MM.1S (cell line): Measurements from ENCODE around the gene LIPH.
"Not testable (repeated sequence)": the region's sequence is repeated elsewhere in the genome, so short reads cannot be mapped to it uniquely, and the experiment has no call there.

Source experiments
- DNase-seq: peaks from one replicate; pipeline ENCODE4 v3.0.0-alpha.2; 2015
- H2AFZ ChIP-seq: fragments of 300-600 bp; sonication (generic); 2 replicates; pipeline ENCODE4 v1.6.0; 2016; ENCODE audit warnings: antibody characterized with exemption, low read length
- H3F3A ChIP-seq: fragments of 300-600 bp; sonication (generic); 2 replicates; pipeline ENCODE4 v1.6.1; 2016; ENCODE audit warnings: mild to moderate bottlenecking, antibody characterized with exemption, low read length, moderate library complexity, mixed read lengths; ENCODE audit not compliant: insufficient read depth
- H3K27ac ChIP-seq: fragments of 300-600 bp; sonication (generic); 2 replicates; pipeline ENCODE4 v1.5.1; 2016; ENCODE audit warnings: mild to moderate bottlenecking, low read length
- H3K27me3 ChIP-seq: fragments of 300-600 bp; sonication (generic); replicated peaks from 2 replicates; pipeline ENCODE4 v1.6.0; 2016; ENCODE audit warnings: low read length; ENCODE audit not compliant: insufficient read depth
- H3K36me3 ChIP-seq: fragments of 300-600 bp; sonication (generic); replicated peaks from 2 replicates; pipeline ENCODE4 v1.6.1; 2016; ENCODE audit warnings: mild to moderate bottlenecking, low read length, mixed read lengths; ENCODE audit not compliant: insufficient read depth
- H3K4me1 ChIP-seq: fragments of 300-600 bp; sonication (generic); 2 replicates; pipeline ENCODE4 v1.6.1; 2016; ENCODE audit warnings: low read length, mixed read lengths
- H3K4me2 ChIP-seq: fragments of 300-600 bp; sonication (generic); 2 replicates; pipeline ENCODE4 v1.6.0; 2016; ENCODE audit warnings: low read depth, low read length
- H3K4me3 ChIP-seq: fragments of 300-600 bp; sonication (generic); 2 replicates; pipeline ENCODE4 v1.5.1; 2016; ENCODE audit warnings: low read length, mixed read lengths
- H3K79me2 ChIP-seq: fragments of 300-600 bp; sonication (generic); 2 replicates; pipeline ENCODE4 v1.6.1; 2016; ENCODE audit warnings: mixed run types, low read length, mixed read lengths
- H3K9ac ChIP-seq: fragments of 300-600 bp; sonication (generic); 2 replicates; pipeline ENCODE4 v1.6.1; 2016; ENCODE audit warnings: low read length, mixed read lengths
- H3K9me2 ChIP-seq: fragments of 300-600 bp; sonication (generic); replicated peaks from 2 replicates; pipeline ENCODE4 v1.6.1; 2016; ENCODE audit warnings: mild to moderate bottlenecking, low read length, mixed read lengths; ENCODE audit not compliant: insufficient read depth
- H3K9me3 ChIP-seq: fragments of 300-600 bp; sonication (generic); replicated peaks from 2 replicates; pipeline ENCODE4 v1.6.1; 2016; ENCODE audit warnings: mild to moderate bottlenecking, low read length, mixed read lengths; ENCODE audit not compliant: insufficient read depth
- H4K20me1 ChIP-seq: fragments of 300-600 bp; sonication (generic); 2 replicates; pipeline ENCODE4 v1.6.1; 2016; ENCODE audit warnings: mild to moderate bottlenecking, low read length, moderate library complexity, mixed read lengths; ENCODE audit not compliant: insufficient read depth
- CTCF ChIP-seq: fragments of 300-600 bp; sonication (generic); IDR thresholded peaks from 2 replicates; pipeline ENCODE4 v1.5.1; 2016; ENCODE audit warnings: antibody characterized with exemption, low read length, mixed read lengths
- EZH2 ChIP-seq: fragments of 300-600 bp; sonication (generic); optimal IDR thresholded peaks from 2 replicates; pipeline ENCODE3; 2017; ENCODE audit warnings: low read depth, mild to moderate bottlenecking, antibody characterized with exemption, low read length, mixed read lengths
- EZH2phosphoT487 ChIP-seq: fragments of 300-600 bp; sonication (generic); IDR thresholded peaks from 2 replicates; pipeline ENCODE4 v1.6.1; 2018; ENCODE audit warnings: antibody characterized with exemption, low read length

LIPH gene

GRCh38 chr3:185558395-185558794 lies 6.0 kb upstream of the LIPH start:
- no peak for DNase-seq
- no peaks in the 10 kb centered on the region for H3K9me3 ChIP-seq
- H3K4me2 ChIP-seq, result peak overlapping the region; percentile 52
- H3K79me2 ChIP-seq, result no peaks in the 10 kb centered on the region
- no peak overlapping the region; the same call in 1 of the 2 replicates for H3K9ac ChIP-seq
- H3K27ac ChIP-seq, result peak overlapping the region; percentile 38; the same call in 1 of the 2 replicates
- H3F3A ChIP-seq, result peaks cover 7% of the 10 kb centered on the region; the same call in 1 of the 2 replicates
- TF ChIP-seq CTCF (no peak), EZH2 (no peak), EZH2phosphoT487 (no peak)
- peaks cover 10% of the 10 kb centered on the region for H3K4me1 ChIP-seq
- no peaks in the 10 kb centered on the region for H3K27me3 ChIP-seq
- no peaks in the 10 kb centered on the region for H3K9me2 ChIP-seq
- peak overlapping the region; percentile 59 for H2AFZ ChIP-seq
- no peaks in the 10 kb centered on the region for H4K20me1 ChIP-seq
- H3K4me3 ChIP-seq, result peak overlapping the region; percentile 13
- no peaks in the 10 kb centered on the region for H3K36me3 ChIP-seq

GRCh38 chr3:185556640-185557039 lies 4.3 kb upstream of the LIPH start:
- peaks cover 14% of the 10 kb centered on the region for H3K4me1 ChIP-seq
- DNase-seq, H3K27me3 ChIP-seq, H3K4me2 ChIP-seq, H3K27ac ChIP-seq, H3K79me2 ChIP-seq, H3K9ac ChIP-seq, H3F3A ChIP-seq, H3K36me3 ChIP-seq, H4K20me1 ChIP-seq, H2AFZ ChIP-seq, H3K9me3 ChIP-seq, H3K9me2 ChIP-seq, H3K4me3 ChIP-seq: not testable (repeated sequence)

- no peaks in the 10 kb centered on the region for H3K79me2 ChIP-seq
- H4K20me1 ChIP-seq, result no peaks in the 10 kb centered on the region
- H3K9ac ChIP-seq, result no peak overlapping the region
- H3K9me3 ChIP-seq, result no peaks in the 10 kb centered on the region
- DNase-seq, result no peak
- H3F3A ChIP-seq, result peaks cover 7% of the 10 kb centered on the region; the same call in 1 of the 2 replicates
- peaks cover 14% of the 10 kb centered on the region for H3K4me1 ChIP-seq
- no peak for TF ChIP-seq EZH2phosphoT487
- no peak for TF ChIP-seq CTCF
- TF ChIP-seq EZH2, result no peak
- no peaks in the 10 kb centered on the region for H3K27me3 ChIP-seq
- H3K4me3 ChIP-seq, result no peak overlapping the region
- no peak overlapping the region for H3K27ac ChIP-seq
- H3K9me2 ChIP-seq, result no peaks in the 10 kb centered on the region
- H2AFZ ChIP-seq, result peak overlapping the region; percentile 3; the same call in 1 of the 2 replicates
- no peak overlapping the region for H3K4me2 ChIP-seq
- H3K36me3 ChIP-seq, result no peaks in the 10 kb centered on the region
Observed at GRCh38 chr3:185555860-185556347, 3.5 kb upstream of the LIPH start.

GRCh38 chr3:185555101-185555501 lies 2.7 kb upstream of the LIPH start:
- no peak overlapping the region for H2AFZ ChIP-seq

More at GRCh38 chr3:185555101-185555501, 2.7 kb upstream of the LIPH start:
- no peaks in the 10 kb centered on the region for H4K20me1 ChIP-seq
- no peaks in the 10 kb centered on the region for H3K36me3 ChIP-seq
- H3K4me2 ChIP-seq, result no peak overlapping the region
- TF ChIP-seq EZH2phosphoT487 (no peak), CTCF (no peak), EZH2 (no peak)
- H3K9me2 ChIP-seq, result no peaks in the 10 kb centered on the region
- no peak for DNase-seq
- H3K9ac ChIP-seq, result no peak overlapping the region
- H3K79me2 ChIP-seq, result no peaks in the 10 kb centered on the region
- no peak overlapping the region for H3K27ac ChIP-seq
- peaks cover 7% of the 10 kb centered on the region; the same call in 1 of the 2 replicates for H3F3A ChIP-seq
- no peaks in the 10 kb centered on the region for H3K27me3 ChIP-seq
- peaks cover 14% of the 10 kb centered on the region for H3K4me1 ChIP-seq
- H3K9me3 ChIP-seq, result no peaks in the 10 kb centered on the region
- no peak overlapping the region for H3K4me3 ChIP-seq
